Measurements from ENCODE around the gene STIM2. TPM values are rescaled to one million over a fixed set of nuclear protein-coding genes. Genes with fewer than 3 reads are reported as not detected.

The STIM2 gene
- total RNA-seq, 1 experiment from 2014 or later = 30.2 TPM

- Histone ChIP-seq H4K20me1 (ENCODE audit: insufficient read depth) (no peaks in the 10 kb centered on the region), H3K9me3 (ENCODE audit: insufficient read depth, low read depth) (no peaks in the 10 kb centered on the region), H3K4me3 (no peak overlapping the region), H3K4me2 (no peak overlapping the region), H3F3A (ENCODE audit: insufficient read depth, low read depth) (no peaks in the 10 kb centered on the region), H2AFZ (no peak overlapping the region), H3K9me2 (ENCODE audit: insufficient read depth) (no peaks in the 10 kb centered on the region), H3K27me3 (ENCODE audit: insufficient read depth, low read depth) (no peaks in the 10 kb centered on the region), H3K27ac (no peak overlapping the region), H3K79me2 (ENCODE audit: low read depth) (no peaks in the 10 kb centered on the region), H3K36me3 (ENCODE audit: low read depth) (no peaks in the 10 kb centered on the region), H3K4me1 (replicated peaks; ENCODE audit: insufficient read depth) (no peaks in the 10 kb centered on the region)
- POLR2A ChIA-PET (ENCODE audit: unreplicated experiment) = no interaction called here
- no peak for DNase-seq
- TF ChIP-seq EZH2 (IDR thresholded peaks at IDR 0.05; ENCODE audit: low read depth) (no peak), CTCF (conservative IDR thresholded peaks at IDR 0.05) (no peak)
- no TSS peak for BruUV-seq (replicated peaks)
- intact Hi-C loops (cut with micrococcal nuclease; ENCODE audit: unreplicated experiment) = no loop called here
- CTCF ChIA-PET = no interaction called here
These were observed 17.7 kb upstream of the STIM2 start for GRCh38 chr4:26842911-26843310.

- CTCF ChIA-PET = no interaction called here
These were observed 10.1 kb upstream of the STIM2 start for GRCh38 chr4:26850528-26850927.

GRCh38 chr4:26851129-26851528 is 9.5 kb upstream of the STIM2 start:
- H3K9me3 ChIP-seq (ENCODE audit: insufficient read depth, low read depth) = no peaks in the 10 kb centered on the region
- no peaks in the 10 kb centered on the region for H3K27me3 ChIP-seq (ENCODE audit: insufficient read depth, low read depth)
- H3K4me2 ChIP-seq = no peak overlapping the region
- BruUV-seq (replicated peaks) = no TSS peak
- no peak overlapping the region for H2AFZ ChIP-seq
- H3K4me3 ChIP-seq = no peak overlapping the region
- ChIA-PET POLR2A (ENCODE audit: unreplicated experiment) (no interaction called here), CTCF (no interaction called here)
- no peaks in the 10 kb centered on the region for H3K9me2 ChIP-seq (ENCODE audit: insufficient read depth)
- no peaks in the 10 kb centered on the region for H4K20me1 ChIP-seq (ENCODE audit: insufficient read depth)
- no peak for TF ChIP-seq CTCF (conservative IDR thresholded peaks at IDR 0.05)
- no peak for TF ChIP-seq EZH2 (IDR thresholded peaks at IDR 0.05; ENCODE audit: low read depth)
- intact Hi-C loops (cut with micrococcal nuclease; ENCODE audit: unreplicated experiment) = loop anchor here (10.0 kb wide), 1 partner anchor 126 kb away; no protein-coding TSS in a partner anchor
- no peak overlapping the region for H3K27ac ChIP-seq
- H3K4me1 ChIP-seq (replicated peaks; ENCODE audit: insufficient read depth) = no peaks in the 10 kb centered on the region
- no peak for DNase-seq
- no peaks in the 10 kb centered on the region for H3F3A ChIP-seq (ENCODE audit: insufficient read depth, low read depth)
- H3K79me2 ChIP-seq (ENCODE audit: low read depth) = no peaks in the 10 kb centered on the region
- no peaks in the 10 kb centered on the region for H3K36me3 ChIP-seq (ENCODE audit: low read depth)

More at GRCh38 chr4:26850528-26850927, 10.1 kb upstream of the STIM2 start:
- no peak for DNase-seq
- Histone ChIP-seq H3K4me3 (no peak overlapping the region), H3K27ac (no peak overlapping the region), H3K4me1 (replicated peaks; ENCODE audit: insufficient read depth) (no peaks in the 10 kb centered on the region), H3K9me2 (ENCODE audit: insufficient read depth) (no peaks in the 10 kb centered on the region), H3K36me3 (ENCODE audit: low read depth) (no peaks in the 10 kb centered on the region), H3K79me2 (ENCODE audit: low read depth) (no peaks in the 10 kb centered on the region), H3K27me3 (ENCODE audit: insufficient read depth, low read depth) (no peaks in the 10 kb centered on the region), H4K20me1 (ENCODE audit: insufficient read depth) (no peaks in the 10 kb centered on the region), H3F3A (ENCODE audit: insufficient read depth, low read depth) (no peaks in the 10 kb centered on the region), H3K4me2 (no peak overlapping the region), H2AFZ (no peak overlapping the region), H3K9me3 (ENCODE audit: insufficient read depth, low read depth) (no peaks in the 10 kb centered on the region)
- BruUV-seq (replicated peaks) = no TSS peak
- intact Hi-C loops (cut with micrococcal nuclease; ENCODE audit: unreplicated experiment) = loop anchor here (10.0 kb wide), 1 partner anchor 126 kb away; no protein-coding TSS in a partner anchor
- TF ChIP-seq CTCF (conservative IDR thresholded peaks at IDR 0.05) (no peak), EZH2 (IDR thresholded peaks at IDR 0.05; ENCODE audit: low read depth) (no peak)
- POLR2A ChIA-PET (ENCODE audit: unreplicated experiment) = no interaction called here

Measured in PC-9 (cell line).